GM12874 (cell line): Measurements from ENCODE around the gene BTD.

Source experiments
- CTCF ChIP-seq: IDR thresholded peaks from 2 replicates; pipeline ENCODE4 v1.5.1; 2011; ENCODE audit warnings: low read depth, mild to moderate bottlenecking, control low read depth, low read length, moderate library complexity; ENCODE audit not compliant: insufficient read depth

BTD gene

GRCh38 chr3:15665510-15666150, 64.1 kb downstream of the BTD start:
- TF ChIP-seq CTCF: no peak

- TF ChIP-seq CTCF: no peak
Measured at GRCh38 chr3:15666277-15666676, 64.7 kb downstream of the BTD start.

- no peak for TF ChIP-seq CTCF
Measured at GRCh38 chr3:15667484-15667883, 65.9 kb downstream of the BTD start.

GRCh38 chr3:15673536-15673935, 72.0 kb downstream of the BTD start:
- no peak for TF ChIP-seq CTCF

GRCh38 chr3:15676259-15676658, 74.7 kb downstream of the BTD start:
- no peak for TF ChIP-seq CTCF

GRCh38 chr3:15679306-15679705, 77.8 kb downstream of the BTD start:
- TF ChIP-seq CTCF: no peak

- TF ChIP-seq CTCF: no peak
Measured at GRCh38 chr3:15681668-15682067, 80.1 kb downstream of the BTD start.
